GM13977 (cell line): ENCODE results near the gene CACNG7.
"Not testable (repeated sequence)": the region's sequence is repeated elsewhere in the genome, so short reads cannot be mapped to it uniquely, and the experiment has no call there.

ENCODE experiments used
- DNase-seq: peaks from one replicate; pipeline ENCODE4 v3.0.0; 2012; ENCODE audit warnings: low spot score
- in situ Hi-C: fragments of 300-500 bp; cut with MboI; formaldehyde crosslinking; loops from one replicate; pipeline ENCODE4 v1.12.0; 2022; ENCODE audit warnings: low sequenced_read_pairs, low pct_unique_long_range_greater_than_20kb, mixed read lengths, inconsistent platforms; ENCODE audit not compliant: unreplicated experiment
- TF ChIP-seq, protein P1 (sequence below): IDR thresholded peaks from 2 replicates; pipeline ENCODE4 v1.5.1; 2012; ENCODE audit warnings: mild to moderate bottlenecking, control low read depth; ENCODE audit not compliant: insufficient read depth; ENCODE audit errors: extremely low read depth, missing control alignments

CACNG7 gene

GRCh38 chr19:53947624-53948023 lies 38.5 kb downstream of the CACNG7 start:
- TF ChIP-seq, protein P1, sequence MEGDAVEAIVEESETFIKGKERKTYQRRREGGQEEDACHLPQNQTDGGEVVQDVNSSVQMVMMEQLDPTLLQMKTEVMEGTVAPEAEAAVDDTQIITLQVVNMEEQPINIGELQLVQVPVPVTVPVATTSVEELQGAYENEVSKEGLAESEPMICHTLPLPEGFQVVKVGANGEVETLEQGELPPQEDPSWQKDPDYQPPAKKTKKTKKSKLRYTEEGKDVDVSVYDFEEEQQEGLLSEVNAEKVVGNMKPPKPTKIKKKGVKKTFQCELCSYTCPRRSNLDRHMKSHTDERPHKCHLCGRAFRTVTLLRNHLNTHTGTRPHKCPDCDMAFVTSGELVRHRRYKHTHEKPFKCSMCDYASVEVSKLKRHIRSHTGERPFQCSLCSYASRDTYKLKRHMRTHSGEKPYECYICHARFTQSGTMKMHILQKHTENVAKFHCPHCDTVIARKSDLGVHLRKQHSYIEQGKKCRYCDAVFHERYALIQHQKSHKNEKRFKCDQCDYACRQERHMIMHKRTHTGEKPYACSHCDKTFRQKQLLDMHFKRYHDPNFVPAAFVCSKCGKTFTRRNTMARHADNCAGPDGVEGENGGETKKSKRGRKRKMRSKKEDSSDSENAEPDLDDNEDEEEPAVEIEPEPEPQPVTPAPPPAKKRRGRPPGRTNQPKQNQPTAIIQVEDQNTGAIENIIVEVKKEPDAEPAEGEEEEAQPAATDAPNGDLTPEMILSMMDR, result peak; percentile 2
- DNase-seq, result no peak
- in situ Hi-C loops, result no loop called here

DNA sequence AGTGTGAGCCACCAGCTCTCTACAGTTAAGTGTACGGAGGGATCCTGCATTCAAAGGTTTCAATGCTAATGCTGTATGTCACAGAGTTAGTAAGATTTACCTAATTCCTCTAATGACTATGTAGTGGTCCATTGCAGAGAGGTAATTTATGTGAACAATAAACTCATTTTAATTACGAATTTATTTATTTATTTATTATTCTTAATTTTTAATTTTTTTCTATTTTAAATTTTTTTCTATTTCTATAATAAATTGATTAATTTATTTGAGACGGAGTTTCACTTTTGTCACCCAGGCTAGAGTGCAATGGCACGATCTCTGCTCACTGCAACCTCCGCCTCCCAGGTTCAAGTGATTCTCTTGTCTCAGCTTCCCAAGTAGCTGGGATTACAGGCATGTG lies 39.5 kb downstream of the CACNG7 start:
- in situ Hi-C loops, result not testable (repeated sequence)

GRCh38 chr19:53951436-53951835 lies 42.4 kb downstream of the CACNG7 start:
- TF ChIP-seq, protein P1, result no peak
- in situ Hi-C loops, result no loop called here
- DNase-seq, result no peak

More for the DNA sequence above, 39.5 kb downstream of the CACNG7 start:
- DNase-seq, result not testable (repeated sequence)

DNA sequence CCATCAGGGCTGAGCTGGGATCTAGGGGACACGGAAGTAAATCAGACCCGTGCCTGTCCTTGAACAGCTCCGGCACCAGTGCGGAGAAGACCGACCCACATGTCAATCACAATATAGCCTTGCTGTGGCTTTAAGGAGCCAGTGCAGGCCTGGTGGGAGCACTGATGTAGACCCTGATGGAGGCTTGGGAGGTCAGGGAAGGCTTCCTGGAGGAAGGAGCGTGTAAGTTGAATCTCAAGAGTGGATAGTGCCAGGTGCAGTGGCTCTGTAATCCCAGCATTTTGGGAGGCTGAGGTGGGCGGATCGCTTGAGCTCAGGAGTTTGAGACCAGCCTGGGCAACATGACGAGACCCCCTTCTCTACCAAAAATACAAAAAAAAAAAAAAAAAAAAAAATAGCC lies 42.9 kb downstream of the CACNG7 start:
- TF ChIP-seq, protein P1, result no peak
- DNase-seq, result no peak

GRCh38 chr19:53953383-53953782 lies 44.3 kb downstream of the CACNG7 start:
- no peak for DNase-seq
- in situ Hi-C loops, result no loop called here
- TF ChIP-seq, protein P1, result no peak

More for the DNA sequence above, 42.9 kb downstream of the CACNG7 start:
- in situ Hi-C loops, result no loop called here

- in situ Hi-C loops, result no loop called here
- DNase-seq, result no peak
- TF ChIP-seq, protein P1, result no peak
Measured at GRCh38 chr19:53957448-53958167, 48.5 kb downstream of the CACNG7 start.

DNA sequence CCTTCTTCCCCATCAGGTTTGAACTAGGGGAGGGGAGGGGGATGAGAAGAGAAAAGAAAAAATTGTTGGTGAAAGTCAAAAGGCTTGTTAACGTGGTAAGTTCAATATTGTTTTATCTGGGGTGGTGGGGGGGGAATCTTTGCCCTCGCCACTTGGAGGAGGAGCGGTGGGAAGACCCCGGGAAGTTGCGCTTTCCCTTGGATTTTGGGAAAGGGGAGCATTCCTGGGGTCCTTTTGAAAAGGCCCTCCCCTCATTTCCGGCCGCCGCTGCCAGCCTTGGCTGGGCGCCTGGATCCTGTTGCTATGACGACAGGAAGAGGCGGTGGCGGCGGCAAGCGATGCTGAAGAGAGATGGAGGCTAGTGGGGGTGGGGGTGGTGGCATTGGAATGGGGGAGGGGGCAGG lies 49.1 kb downstream of the CACNG7 start:
- TF ChIP-seq, protein P1, result no peak
- no peak for DNase-seq
- in situ Hi-C loops, result no loop called here
